NCI-H460 (cell line): ENCODE data around the gene NT5C. TPM values are rescaled to one million over a fixed set of nuclear protein-coding genes. Genes with fewer than 3 reads are reported as not detected.
A peak's percentile ranks its signal among the peaks of the same experiment; 100 is the strongest.

Experiments used
- DNase-seq: peaks from one replicate; pipeline ENCODE4 v3.0.0-alpha.2; 2016; ENCODE audit warnings: low read depth; ENCODE audit errors: extremely low read depth
- total RNA-seq: library from RNA; depleted of rRNA; stranded (reverse); fragments of >200 nt; shearing (Covaris generic); gene quantifications from 2 replicates; pipeline ENCODE4 v1.2.3, GENCODE V29; 2014

NT5C gene
- total RNA-seq, 1 experiment from 2014 or later = 107 TPM

DNA sequence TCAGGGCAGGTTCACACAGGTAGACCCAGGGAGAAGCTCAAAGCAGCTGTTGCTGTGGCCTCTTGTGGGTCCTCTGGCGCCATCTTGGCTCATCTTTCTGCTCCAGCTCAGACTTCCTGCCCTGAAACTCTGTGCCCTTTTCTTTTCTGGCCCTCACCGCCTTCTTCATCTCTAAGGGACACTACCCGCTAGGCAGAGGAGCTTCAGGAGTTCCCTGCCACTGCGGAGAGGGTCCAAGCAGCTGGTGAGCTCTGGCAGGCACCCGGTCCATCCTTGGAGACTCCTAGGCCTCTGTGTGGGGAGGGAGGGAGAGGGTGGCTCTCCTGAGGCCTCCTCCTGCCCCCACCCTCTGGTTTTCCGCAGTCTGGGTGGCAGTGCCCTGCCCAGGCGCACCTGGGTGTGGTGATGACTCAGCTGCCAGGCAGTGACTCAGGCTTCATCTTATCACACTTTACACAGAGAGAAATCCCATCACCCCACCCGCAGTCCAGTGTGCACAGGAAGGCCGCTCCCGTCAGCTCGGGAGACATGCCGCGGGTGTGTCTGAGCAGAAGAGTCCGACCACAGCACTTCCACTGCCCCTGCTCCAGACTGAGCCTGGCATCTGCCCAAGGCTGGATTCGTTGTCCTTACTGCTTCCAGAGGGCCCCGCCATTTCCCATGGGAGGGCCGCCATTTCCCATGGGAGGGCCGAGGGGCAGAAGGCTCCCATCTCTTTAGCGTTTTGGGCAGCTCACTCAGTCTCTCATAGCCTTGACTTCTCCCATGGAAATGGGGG is 7.3 kb downstream of the NT5C start:
- peak; percentile 99 for DNase-seq

DNA sequence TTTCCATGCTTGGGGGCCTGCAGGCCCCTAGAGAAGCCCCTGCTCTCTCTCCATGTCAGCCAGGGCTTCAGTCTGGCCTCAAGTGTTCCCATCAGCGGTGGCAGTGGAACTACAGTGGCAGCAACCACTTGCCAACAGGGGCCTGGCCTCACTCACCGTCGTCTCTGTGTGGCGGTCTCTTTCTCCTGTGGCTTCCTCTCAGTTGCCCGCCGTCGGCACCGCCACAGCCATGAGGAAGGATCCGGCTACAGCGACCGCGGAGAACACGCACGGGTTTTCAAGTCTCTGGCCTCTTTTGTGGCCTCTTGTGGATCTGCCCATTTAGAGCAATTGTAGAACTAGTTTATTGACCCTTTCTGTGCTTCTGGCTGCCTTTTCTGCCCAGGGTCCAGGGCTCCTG is 13.2 kb downstream of the NT5C start:
- DNase-seq = no peak

DNA sequence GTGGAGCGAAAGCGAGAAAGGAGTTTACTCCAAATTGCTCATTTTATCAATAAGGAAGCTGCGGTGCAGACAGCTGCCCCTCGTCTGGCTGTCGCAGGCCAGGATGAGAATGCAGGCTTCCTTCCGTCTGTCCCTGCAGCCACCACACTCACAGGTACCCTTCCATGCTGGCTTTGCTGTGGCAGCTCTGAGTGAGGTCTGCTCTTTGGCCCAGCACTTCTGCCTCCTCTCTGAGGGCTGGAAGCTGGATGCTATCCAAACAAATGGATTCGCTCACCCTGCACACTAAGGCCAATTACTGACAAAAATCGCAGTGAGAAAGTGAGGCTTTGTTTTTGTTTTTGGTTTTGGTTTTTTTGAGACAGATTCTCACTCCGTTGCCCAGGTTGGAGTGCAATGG is 14.8 kb downstream of the NT5C start:
- DNase-seq = no peak

DNA sequence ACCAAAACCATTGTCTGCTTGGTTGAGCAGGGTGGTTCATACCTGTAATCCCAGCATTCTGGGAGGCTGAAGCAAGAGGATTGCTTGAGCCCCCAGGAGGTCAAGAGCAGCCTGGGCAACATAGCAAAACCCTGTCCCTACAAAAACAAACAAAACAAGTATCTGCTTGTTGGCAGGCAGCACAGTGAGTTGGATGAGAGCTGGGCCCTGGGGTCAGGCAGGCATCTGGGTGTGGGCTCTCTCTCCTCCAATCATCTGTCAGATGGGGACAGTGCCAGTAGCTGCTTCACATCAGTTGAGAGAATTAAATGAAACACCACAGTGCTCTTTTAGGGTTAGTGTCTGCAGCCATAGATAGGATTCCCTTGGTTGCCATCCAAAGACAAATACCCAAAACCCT is 16.0 kb downstream of the NT5C start:
- no peak for DNase-seq

DNA sequence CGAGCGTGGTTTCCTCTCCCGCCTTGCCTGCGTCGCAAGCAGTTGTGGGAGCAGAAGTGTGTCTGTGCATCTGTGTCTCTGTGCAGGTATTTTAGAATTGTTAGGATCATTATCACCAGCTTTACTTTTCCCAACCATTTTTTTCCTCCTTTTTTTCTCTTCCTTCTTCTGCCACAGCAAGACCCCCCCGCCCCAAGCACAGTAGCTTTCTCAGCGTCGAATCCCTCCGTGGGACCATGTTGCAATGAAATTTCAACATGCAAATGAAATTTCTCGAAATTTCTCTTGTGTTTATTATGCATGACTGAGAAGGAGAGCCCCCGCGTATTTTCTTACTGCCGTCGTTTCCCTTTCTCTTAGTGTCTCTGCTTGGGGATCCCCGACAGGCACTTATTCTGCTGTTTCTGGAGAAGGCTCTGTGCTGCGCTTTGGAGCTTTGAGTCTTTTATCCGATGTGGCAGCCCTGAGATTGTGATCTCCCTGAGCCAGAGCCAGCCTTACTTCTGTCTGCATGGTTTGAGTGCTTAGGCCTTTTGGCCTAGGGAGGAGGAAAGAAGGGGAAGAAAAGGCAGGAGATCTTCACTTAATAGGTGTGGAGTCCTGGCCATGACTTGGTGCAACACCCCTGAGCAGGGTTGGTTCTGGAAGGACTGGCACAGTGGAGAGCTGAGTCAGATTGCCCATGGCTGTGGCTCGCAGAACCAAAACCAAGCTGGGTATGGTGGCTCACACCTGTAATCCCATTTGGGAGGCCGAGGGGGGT is 16.8 kb downstream of the NT5C start:
- DNase-seq = no peak

DNA sequence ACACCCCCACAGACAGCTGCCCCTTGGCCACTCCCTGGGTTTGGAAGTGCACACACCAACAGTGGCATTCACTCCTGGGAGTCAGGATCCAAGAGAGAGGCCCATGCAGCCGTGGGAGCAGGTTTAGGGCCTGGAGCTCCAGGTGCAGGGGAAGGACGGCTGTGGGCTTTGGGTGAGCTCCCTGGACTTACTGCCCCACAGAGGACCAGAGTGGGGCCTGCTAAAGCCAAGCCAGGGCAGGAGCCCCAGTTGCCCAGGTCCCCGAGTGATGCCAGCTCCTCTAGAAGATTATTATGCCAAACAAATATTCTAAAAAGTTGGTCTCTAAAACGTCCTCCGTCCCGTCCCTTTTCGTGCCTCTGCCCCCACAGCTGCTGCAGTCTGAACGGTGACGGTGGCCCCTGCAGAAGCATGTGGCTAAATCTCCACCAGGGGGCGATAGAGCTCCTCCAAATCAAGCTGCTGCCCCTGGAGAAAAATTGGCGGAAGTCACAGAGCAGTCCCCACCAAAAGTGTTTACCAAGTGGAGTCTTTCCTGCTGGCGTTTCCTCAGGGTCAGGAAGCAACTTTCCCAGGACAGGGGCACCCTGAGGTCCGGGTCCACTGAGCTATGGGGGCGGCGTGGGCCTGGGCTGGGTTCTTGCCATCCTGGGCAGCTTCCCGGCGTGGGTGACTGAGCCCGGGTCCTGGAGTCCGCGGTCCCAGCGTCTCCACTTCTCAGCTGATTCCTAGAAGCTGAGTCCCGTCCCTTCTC is 17.6 kb downstream of the NT5C start:
- DNase-seq = peak; percentile 85

DNA sequence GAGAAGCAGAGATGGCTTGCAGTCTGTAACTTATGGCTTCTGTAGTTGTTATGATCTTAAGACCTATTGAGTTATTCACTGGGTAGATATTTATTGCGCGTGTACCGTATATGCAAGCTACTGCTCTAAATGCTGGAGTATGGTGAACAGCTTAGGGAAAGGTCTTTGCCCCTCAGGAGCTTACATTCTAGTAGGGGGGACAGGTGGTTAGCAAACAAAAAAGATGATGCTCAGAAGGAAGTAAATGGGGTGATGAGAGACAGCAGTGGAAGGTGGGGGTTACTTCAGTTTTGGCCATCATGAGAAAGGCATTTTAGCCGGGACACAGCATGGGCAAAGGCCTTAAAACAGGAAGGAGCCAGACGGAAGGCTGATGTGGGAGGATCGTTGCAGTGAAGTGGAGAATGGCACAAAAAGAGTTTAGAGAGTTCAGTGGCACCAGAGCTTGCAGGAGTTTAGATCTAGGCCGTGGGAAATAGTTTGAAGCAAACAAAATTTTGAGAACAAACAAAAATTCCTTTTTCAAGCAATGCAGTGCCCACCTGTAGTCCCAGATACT is 19.7 kb downstream of the NT5C start:
- no peak for DNase-seq

DNA sequence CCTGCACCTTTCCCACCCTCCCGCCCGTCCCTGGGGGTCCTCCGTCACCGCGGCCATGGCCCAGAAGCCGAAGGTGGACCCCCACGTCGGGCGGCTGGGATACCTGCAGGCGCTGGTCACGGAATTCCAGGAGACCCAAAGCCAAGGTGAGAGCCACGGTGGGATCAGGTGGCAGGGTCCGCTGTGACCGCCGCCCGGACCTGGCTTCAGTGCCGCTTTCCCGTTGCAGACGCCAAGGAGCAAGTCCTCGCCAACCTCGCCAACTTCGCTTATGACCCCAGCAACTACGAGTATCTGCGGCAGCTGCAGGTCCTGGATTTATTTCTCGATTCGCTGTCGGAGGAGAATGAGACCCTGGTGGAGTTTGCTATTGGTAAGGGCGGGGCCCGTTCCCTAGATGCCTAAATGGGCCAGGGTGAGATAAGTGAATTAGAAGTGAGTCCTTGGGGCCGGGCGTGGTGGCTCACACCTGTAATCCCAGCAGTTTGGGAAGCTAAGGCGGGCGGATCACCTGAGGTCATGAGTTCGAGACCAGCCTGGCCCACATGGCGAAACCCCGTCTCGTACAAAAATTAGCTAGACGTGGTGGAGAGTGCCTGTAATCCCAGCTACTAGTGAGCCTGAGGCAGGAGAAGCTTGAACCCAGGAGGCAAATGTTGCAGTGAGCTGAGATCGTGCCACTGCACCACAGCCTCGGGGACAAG is 21.2 kb downstream of the NT5C start:
- DNase-seq = no peak

DNA sequence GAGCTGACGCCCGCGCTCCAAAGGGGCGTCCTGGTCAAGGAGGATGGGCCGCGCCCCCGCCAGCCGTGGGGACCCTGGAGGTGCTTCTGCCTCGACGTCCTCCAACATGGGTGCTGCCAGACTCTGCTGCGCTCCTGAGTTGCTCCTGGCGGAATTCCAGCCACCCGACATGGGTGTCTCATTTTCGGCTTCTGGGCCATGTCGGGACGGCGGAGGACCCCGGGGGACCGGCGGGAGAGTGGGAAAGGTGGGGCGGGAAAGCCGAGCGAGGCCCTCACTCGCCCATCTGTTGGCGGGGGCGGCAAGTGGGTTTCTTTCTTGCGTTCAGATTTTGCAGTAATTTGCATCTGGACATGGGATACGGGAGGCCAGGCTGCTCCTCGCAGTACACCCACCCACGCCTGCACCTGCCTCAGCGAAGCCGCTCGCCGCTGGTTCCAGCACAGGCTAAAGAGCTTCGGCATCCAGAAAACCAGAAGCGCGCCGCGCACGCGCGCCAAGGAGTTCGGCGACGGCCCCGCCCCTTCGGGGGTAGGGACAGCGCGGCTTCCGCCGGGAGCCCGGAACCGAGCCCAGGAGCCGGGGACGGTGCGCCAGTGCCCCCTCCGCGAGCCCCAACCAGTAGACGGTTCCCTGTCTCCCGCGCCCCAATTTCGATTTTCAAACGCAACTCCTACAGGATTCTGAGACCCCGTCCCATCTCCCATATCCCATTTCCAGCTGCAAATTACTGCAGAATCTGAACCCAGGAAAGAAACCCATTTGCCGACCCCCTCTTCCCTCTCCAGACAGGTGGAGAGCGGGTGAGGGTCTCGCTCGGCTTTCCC is 21.9 kb downstream of the NT5C start, which contains the start of gene ARMC7:
Gene ARMC7, plus strand, starts transcription at position 563 of the 827 bp plus-strand sequence. CDS start 320 bp downstream, outside the sequence.
- DNase-seq = peak; percentile 79

DNA sequence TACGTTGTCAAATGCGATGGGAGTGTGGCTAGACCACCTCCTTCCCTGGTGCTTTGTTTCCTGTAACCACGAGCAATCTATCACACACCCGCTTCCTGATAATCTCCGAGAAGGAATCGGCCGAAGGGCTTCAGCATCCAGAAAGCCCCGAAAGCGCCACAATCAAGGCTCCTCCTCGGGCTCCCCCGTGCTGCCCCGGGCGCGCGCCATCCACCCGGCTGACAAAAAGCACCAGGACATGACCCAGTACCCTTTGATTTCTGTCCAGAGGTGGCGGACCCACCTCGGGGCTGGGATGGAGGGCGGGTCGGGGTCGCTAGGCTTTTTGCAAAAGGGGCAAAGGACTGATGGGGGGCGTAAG is 22.5 kb downstream of the NT5C start:
- DNase-seq = no peak

DNA sequence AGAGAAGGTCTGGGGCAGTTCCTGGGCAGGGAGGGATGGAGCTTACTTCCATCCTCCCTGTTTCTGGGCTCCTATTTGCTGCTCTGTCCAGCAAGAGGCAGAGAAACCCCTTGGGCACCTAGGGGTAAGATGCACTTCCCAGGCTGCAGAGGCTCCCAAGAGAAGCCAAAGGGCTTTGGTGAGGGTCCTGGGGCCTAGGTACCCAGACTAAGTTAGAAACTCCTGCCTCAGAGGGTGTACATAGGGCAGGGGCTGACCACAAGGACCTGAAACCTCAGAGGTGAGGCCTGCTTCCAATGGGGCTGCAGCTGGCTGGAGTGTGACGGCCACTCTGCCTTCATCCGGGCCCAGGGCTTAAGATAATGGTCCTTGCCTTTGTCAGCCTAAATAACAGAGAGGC is 23.3 kb downstream of the NT5C start:
- DNase-seq = no peak

DNA sequence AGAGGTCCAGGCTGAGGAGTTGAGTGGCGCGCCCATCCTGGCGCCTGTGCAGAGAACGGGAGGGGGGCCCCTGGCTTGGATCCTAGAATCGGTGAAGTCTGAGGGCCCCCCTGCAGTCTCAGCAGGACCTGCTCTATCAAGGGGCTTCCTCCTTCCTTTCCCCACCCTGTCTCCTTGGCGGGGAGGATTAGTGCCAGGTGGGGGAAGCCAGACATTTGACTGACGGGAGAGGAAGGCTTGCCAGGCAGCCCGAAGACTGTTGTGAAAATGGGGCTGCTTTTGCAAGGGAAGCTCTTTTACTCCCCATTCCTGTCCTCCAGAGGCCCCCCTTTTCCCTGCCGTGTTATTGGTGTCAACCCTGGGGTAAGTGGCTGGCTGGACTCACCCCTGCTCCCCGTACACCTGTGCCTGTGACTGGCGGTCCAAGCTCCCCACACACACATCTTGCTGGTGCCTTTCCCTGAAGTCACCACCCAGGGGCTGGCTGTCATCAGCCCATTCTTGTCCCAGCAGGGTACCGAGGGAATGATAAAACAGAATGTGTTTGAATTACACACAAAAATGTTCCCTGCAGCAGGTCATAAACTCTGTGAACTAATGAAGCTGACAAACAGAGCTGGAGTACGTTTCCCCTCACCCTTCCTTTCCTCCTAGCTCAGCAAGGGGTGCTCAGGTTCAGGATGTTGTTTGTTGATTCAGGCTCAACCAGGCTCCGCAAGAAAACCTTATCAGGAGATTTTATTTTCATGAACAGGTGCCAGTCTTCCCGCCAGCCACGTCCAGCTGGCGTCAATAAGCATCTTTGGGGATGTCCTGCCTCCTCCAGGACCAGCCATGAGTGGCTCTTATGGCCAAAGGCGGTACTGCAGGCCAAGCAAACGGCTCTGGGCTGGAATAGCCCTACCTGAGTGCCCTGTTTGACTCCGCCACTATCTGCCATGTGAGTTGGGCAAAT is 26.1 kb downstream of the NT5C start:
- DNase-seq = no peak

DNA sequence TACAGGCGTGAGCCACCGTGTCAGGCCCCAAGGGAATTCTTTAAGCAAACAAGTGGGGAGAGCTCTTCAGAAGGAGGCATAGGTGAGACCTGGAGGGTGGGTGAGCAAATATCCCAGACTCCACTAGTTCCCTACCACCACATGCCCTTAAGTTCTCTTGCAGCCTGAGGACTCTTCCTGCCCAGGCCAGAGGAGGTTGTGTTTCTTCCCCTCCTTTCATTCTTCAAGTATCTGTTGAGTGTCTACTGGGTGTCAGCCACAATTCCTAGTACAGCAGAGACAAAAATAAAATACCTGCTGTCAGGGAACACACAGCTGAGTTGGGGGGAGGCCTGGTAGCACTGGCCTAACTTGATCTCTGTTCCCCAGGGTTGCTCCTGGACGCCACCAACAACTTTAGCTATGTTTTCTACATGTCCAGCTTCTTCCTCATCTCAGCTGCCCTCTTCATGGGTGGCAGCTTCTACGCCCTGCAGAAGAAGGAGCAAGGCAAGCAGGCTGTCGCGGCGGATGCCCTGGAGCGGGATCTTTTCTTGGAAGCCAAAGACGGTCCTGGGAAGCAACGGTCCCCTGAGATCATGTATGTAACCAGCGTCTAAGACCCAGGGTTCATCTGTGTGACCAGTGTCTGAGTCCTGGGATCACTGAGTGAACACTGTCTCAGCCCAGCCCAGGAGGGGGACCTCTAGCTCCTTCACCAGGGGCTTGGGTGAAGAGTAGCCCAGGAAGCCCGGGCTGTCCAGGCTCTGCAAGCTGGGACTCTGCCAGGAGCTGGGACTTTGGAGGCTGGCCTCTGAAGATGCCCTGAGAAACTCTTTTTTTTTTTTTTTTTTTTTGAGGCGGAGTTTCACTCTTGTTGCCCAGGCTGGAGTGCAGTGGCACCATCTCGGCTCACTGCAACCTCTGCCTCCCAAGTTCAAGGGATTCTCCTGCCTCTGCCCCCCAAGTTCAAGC is 27.7 kb downstream of the NT5C start:
- DNase-seq = no peak

DNA sequence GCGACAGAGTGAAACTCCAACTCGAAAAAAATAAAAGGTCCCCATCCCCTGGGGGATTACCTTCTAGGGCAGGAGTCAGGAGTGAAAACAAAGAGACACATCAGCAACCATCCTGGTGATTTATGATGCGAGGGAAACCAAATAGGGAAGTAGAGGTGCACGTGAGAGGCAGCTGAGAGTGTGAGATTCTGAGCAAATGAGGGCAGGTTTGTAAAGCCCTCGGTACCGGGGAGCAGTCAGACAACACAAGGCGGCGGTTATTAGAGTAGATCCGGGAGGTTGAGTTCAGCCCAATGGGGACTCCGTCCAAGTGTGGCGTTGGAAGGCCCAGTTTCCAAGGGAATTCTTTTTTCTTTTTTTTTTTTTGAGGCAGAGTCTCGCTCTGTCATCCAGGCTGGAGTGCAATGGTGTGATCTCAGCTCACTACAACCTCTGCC is 29.1 kb downstream of the NT5C start:
- no peak for DNase-seq

DNA sequence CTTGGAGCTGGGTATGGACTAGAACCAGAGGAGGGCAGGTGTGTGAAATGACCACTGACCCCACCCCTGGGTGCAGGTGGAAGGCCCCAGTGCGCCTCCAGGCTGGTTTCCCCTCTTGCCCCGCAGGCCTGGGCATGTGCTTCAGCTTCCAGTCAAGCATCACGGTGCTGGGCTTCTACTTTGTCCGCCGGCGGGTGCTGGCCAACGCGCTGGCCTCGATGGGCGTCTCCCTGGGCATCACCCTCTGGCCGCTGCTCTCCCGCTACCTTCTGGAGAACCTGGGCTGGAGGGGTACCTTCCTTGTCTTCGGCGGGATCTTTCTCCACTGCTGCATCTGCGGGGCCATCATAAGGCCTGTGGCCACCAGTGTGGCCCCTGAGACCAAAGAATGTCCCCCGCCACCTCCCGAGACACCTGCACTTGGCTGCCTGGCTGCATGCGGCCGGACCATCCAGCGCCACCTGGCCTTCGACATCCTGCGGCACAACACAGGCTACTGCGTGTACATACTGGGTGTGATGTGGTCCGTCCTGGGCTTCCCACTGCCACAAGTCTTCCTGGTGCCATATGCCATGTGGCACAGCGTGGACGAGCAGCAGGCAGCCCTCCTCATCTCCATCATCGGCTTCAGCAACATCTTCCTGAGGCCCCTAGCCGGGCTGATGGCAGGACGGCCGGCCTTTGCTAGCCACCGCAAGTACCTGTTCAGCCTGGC is 31.5 kb downstream of the NT5C start:
- DNase-seq = no peak

DNA sequence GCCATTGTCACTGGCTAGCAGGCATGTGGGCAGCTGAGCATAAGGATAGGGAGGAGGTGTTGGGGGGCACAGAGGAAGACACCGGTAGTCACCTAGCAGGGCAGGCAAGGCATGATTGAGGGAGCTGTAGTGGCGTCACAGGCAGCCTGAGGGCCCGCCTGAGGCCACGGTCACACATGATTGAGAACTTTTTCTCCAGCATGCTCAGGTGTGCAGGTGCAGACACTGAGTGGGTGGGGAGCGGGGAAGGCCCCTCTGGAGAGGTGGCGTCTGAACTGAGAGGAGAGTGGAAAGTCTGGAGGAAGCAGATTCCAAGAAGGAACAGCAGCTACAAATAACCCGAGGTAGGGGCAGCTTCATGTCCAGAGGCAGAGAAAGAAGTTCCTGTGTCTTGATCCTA is 32.7 kb downstream of the NT5C start:
- no peak for DNase-seq

DNA sequence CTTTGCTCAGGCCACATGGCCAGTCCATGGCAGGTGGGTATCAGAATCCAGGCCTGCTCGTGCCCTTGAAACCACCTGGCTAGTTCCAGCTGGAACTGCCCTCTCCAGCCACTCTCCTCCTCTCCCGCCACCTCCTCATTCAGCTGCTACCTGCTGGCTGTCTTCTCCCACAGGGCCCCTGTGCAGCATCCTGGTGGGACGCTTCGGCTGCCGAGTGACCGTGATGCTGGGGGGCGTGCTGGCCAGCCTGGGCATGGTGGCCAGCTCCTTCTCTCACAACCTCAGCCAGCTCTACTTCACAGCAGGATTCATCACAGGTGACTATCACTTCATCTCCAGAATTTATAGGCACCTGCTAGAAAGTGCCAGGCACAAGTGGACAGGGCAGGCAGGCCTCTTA is 33.7 kb downstream of the NT5C start:
- DNase-seq = no peak
